ENCODE measurements around the gene LGALS3BP.

The LGALS3BP gene

GRCh38 chr17:78979780-78980623, at the start of gene LGALS3BP:
Gene LGALS3BP (minus strand): TSS chr17:78979923. CDS start chr17:78977191, 2,732 bp downstream.
- Histone ChIP-seq H3K4me3 (ENCODE audit: low read depth, low read length, poor library complexity, severe bottlenecking) (no peak within 1 kb of the TSS), H4K20me1 (ENCODE audit: insufficient read depth, low read length) (no peaks in the 10 kb centered on the region), H3K9ac (ENCODE audit: low read length) (no peak within 1 kb of the TSS), H3K4me1 (ENCODE audit: insufficient read depth, low read length, severe bottlenecking) (peaks cover 10% of the 10 kb centered on the region), H3K9me2 (ENCODE audit: low read depth, low read length) (no peaks in the 10 kb centered on the region), H3K4me2 (ENCODE audit: low read length) (no peak within 1 kb of the TSS), H3K27me3 (ENCODE audit: insufficient read depth, low read length) (no peaks in the 10 kb centered on the region), H3K79me2 (ENCODE audit: insufficient read depth, low read length) (no peaks in the 10 kb centered on the region), H3K9me3 (ENCODE audit: low read length) (no peaks in the 10 kb centered on the region), H3F3A (ENCODE audit: insufficient read depth, low read length) (no peaks in the 10 kb centered on the region), H2AFZ (ENCODE audit: low read length) (no peak within 1 kb of the TSS), H3K36me3 (ENCODE audit: insufficient read depth, low read length) (no peaks in the 10 kb centered on the region), H3K27ac (ENCODE audit: low read depth, low read length, poor library complexity, severe bottlenecking) (no peak within 1 kb of the TSS)
- TF ChIP-seq, protein P1, sequence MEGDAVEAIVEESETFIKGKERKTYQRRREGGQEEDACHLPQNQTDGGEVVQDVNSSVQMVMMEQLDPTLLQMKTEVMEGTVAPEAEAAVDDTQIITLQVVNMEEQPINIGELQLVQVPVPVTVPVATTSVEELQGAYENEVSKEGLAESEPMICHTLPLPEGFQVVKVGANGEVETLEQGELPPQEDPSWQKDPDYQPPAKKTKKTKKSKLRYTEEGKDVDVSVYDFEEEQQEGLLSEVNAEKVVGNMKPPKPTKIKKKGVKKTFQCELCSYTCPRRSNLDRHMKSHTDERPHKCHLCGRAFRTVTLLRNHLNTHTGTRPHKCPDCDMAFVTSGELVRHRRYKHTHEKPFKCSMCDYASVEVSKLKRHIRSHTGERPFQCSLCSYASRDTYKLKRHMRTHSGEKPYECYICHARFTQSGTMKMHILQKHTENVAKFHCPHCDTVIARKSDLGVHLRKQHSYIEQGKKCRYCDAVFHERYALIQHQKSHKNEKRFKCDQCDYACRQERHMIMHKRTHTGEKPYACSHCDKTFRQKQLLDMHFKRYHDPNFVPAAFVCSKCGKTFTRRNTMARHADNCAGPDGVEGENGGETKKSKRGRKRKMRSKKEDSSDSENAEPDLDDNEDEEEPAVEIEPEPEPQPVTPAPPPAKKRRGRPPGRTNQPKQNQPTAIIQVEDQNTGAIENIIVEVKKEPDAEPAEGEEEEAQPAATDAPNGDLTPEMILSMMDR (IDR thresholded peaks at IDR 0.05; ENCODE audit: low read length) = no peak
- TF ChIP-seq EZH2 (IDR thresholded peaks at IDR 0.05; ENCODE audit: borderline replicate concordance, low read length) = no peak

DNA sequence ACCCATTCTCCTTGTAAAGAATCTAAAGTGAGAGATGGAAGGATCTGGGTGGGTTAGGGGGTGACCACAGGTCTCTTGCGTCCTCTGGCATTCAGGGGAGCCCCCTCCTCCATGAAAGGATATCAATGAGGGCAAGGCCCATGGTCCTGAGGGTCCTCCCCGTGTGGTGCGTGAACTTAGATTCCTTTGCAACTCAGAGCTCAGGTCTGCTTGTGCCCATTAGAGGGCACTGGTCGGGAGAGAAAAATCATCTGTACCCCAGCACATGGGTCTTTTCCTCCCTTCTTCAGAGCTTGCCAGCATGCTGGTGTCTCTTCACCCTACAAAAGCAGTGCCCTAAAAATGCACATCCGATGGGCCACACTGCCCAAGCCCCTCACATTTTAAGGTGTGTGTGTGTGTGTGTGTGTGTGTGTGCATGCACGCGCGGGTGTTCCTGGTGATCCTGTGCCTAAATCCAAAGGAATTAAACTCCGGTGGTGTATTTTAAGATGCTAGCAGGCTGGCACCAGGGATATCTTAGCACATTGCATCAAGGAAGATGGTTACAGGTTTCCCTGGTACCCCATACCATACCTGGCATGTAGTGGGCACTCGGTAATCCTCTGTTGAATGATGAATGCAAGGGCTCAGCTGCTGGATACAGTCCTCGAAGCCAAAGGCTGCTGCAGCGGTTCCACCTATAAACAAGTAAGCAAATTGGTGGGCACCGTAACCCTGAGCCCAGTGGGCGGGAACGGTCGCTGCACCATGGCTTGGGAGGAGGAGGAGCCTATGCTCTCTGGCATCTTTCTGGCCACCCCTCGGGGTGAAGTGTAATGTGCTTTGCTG, 49.0 kb upstream of the LGALS3BP start:
- TF ChIP-seq, protein P1 (IDR thresholded peaks at IDR 0.05; ENCODE audit: low read length) = no peak
- TF ChIP-seq EZH2 (IDR thresholded peaks at IDR 0.05; ENCODE audit: borderline replicate concordance, low read length) = no peak
- Histone ChIP-seq H3K4me1 (ENCODE audit: insufficient read depth, low read length, severe bottlenecking) (no peaks in the 10 kb centered on the region), H3K79me2 (ENCODE audit: insufficient read depth, low read length) (no peaks in the 10 kb centered on the region), H3K4me2 (ENCODE audit: low read length) (no peak overlapping the region), H2AFZ (ENCODE audit: low read length) (no peak overlapping the region), H3K4me3 (ENCODE audit: low read depth, low read length, poor library complexity, severe bottlenecking) (no peak overlapping the region), H3K27ac (ENCODE audit: low read depth, low read length, poor library complexity, severe bottlenecking) (no peak overlapping the region), H3K9ac (ENCODE audit: low read length) (no peak overlapping the region), H3K9me2 (ENCODE audit: low read depth, low read length) (no peaks in the 10 kb centered on the region), H3K9me3 (ENCODE audit: low read length) (no peaks in the 10 kb centered on the region), H3F3A (ENCODE audit: insufficient read depth, low read length) (no peaks in the 10 kb centered on the region), H3K36me3 (ENCODE audit: insufficient read depth, low read length) (no peaks in the 10 kb centered on the region), H4K20me1 (ENCODE audit: insufficient read depth, low read length) (no peaks in the 10 kb centered on the region), H3K27me3 (ENCODE audit: insufficient read depth, low read length) (peaks cover 12% of the 10 kb centered on the region; the same call in 1 of the 2 replicates)

DNA sequence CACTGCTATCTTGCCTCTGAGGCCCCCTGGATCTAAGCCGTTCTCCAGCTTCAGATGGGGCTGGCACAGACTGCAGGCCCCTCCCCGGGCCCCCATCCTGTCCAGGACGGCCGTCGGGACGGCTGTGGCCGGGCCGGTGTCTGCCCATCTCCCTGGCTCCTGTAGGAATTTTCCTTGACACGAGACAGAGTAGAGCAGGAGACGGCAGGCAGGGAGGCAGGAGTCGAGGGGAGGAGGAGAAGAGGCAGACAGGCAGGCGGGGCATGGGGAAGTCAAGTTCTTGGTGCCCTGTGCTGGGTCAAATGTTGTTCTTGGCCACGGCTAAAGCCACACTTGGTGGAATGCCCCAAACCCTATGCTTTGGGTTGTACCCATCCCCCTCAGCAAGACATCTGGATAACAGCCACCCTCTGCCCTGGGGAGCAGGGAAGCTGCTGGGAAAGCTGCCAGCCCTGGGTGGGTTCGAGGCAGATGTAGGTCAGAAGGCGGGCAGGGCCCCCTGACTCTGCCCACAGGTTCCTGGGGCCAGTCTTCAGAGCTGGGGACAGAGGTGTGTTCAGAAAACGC, 48.3 kb upstream of the LGALS3BP start:
- TF ChIP-seq, protein P1 (IDR thresholded peaks at IDR 0.05; ENCODE audit: low read length) = no peak
- no peak for TF ChIP-seq EZH2 (IDR thresholded peaks at IDR 0.05; ENCODE audit: borderline replicate concordance, low read length)
- no peak overlapping the region for H3K4me2 ChIP-seq (ENCODE audit: low read length)
- H3K27me3 ChIP-seq (ENCODE audit: insufficient read depth, low read length) = peaks cover 12% of the 10 kb centered on the region; the same call in 1 of the 2 replicates
- no peak overlapping the region for H3K9ac ChIP-seq (ENCODE audit: low read length)
- H3K27ac ChIP-seq (ENCODE audit: low read depth, low read length, poor library complexity, severe bottlenecking) = no peak overlapping the region
- H3K36me3 ChIP-seq (ENCODE audit: insufficient read depth, low read length) = no peaks in the 10 kb centered on the region
- H3F3A ChIP-seq (ENCODE audit: insufficient read depth, low read length) = no peaks in the 10 kb centered on the region
- no peak overlapping the region for H3K4me3 ChIP-seq (ENCODE audit: low read depth, low read length, poor library complexity, severe bottlenecking)
- H3K4me1 ChIP-seq (ENCODE audit: insufficient read depth, low read length, severe bottlenecking) = no peaks in the 10 kb centered on the region
- no peaks in the 10 kb centered on the region for H3K9me2 ChIP-seq (ENCODE audit: low read depth, low read length)
- H4K20me1 ChIP-seq (ENCODE audit: insufficient read depth, low read length) = no peaks in the 10 kb centered on the region
- no peaks in the 10 kb centered on the region for H3K79me2 ChIP-seq (ENCODE audit: insufficient read depth, low read length)
- no peaks in the 10 kb centered on the region for H3K9me3 ChIP-seq (ENCODE audit: low read length)
- no peak overlapping the region for H2AFZ ChIP-seq (ENCODE audit: low read length)

All from OCI-LY1 (cell line).